Gastroesophageal sphincter (tissue), 3 donors: Measurements from ENCODE around the gene TTC13.

Experiments used
- POLR2A ChIP-seq, 2 donors: fragments of 450-650 bp; IDR thresholded peaks; one replicate each; pipeline ENCODE4 v1.6.1; 2017; ENCODE audit warnings: antibody characterized with exemption in 2 of 2, mild to moderate bottlenecking in 2 of 2, moderate library complexity in 1 of 2
- POLR2AphosphoS5 ChIP-seq: sonication (generic); formaldehyde crosslinking; IDR thresholded peaks from one replicate; pipeline ENCODE4 v1.6.1; 2017; ENCODE audit warnings: antibody characterized with exemption
- TF ChIP-seq, protein P1 (sequence below), 4 experiments: fragments of 200-600 bp in 2 of 4; fragments of 450-650 bp in 2 of 4; sonication (generic) in 1 of 4; IDR thresholded peaks; one replicate each; pipeline ENCODE4 v1.5.1; 2017 to 2019; ENCODE audit warnings: antibody characterized with exemption in 4 of 4, mild to moderate bottlenecking in 2 of 4, moderate library complexity in 2 of 4

DNA sequence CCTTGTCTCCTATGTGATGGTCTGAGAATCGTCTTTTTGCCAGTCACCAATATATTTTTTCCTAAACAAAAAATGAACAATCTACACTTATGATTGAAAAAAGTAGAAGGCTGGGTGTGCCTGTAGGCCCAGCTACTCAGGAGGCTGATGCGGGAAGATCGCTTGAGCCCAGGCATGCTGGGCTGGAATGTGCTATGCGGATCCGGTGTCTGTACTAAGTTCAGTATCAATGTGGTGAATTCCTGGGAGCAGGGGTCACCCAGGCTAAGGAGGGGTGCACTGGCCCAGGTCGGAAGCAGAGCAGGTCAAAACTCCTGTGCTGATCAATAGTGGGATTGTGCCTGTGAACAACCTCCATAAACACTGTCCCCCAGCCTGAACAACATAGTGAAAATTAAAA lies 84.6 kb downstream of the TTC13 start:
- TF ChIP-seq, protein P1, sequence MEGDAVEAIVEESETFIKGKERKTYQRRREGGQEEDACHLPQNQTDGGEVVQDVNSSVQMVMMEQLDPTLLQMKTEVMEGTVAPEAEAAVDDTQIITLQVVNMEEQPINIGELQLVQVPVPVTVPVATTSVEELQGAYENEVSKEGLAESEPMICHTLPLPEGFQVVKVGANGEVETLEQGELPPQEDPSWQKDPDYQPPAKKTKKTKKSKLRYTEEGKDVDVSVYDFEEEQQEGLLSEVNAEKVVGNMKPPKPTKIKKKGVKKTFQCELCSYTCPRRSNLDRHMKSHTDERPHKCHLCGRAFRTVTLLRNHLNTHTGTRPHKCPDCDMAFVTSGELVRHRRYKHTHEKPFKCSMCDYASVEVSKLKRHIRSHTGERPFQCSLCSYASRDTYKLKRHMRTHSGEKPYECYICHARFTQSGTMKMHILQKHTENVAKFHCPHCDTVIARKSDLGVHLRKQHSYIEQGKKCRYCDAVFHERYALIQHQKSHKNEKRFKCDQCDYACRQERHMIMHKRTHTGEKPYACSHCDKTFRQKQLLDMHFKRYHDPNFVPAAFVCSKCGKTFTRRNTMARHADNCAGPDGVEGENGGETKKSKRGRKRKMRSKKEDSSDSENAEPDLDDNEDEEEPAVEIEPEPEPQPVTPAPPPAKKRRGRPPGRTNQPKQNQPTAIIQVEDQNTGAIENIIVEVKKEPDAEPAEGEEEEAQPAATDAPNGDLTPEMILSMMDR (IDR thresholded peaks at IDR 0.05), result no peak
- TF ChIP-seq POLR2A (IDR thresholded peaks at IDR 0.05), result no peak
- TF ChIP-seq POLR2AphosphoS5, result no peak
